Karpas-422 (cell line): ENCODE measurements around the gene PCCA. TPM values are rescaled to one million over a fixed set of nuclear protein-coding genes. Genes with fewer than 3 reads are reported as not detected.

ENCODE experiments used
- DNase-seq: peaks from one replicate; pipeline ENCODE4 v3.0.0-alpha.2; 2015
- H2AFZ ChIP-seq: fragments of 200-600 bp; sonication (generic); 2 replicates; pipeline ENCODE4 v1.6.1; 2014; ENCODE audit warnings: antibody characterized with exemption, low read length, mixed read lengths
- H3K27ac ChIP-seq: fragments of 200-600 bp; sonication (generic); 2 replicates; pipeline ENCODE4 v1.5.1; 2014; ENCODE audit warnings: mild to moderate bottlenecking, low read length, moderate library complexity
- H3K27me3 ChIP-seq: fragments of 200-600 bp; sonication (generic); 2 replicates; pipeline ENCODE4 v1.6.1; 2014; ENCODE audit warnings: low read length, mixed read lengths
- H3K36me3 ChIP-seq: fragments of 200-600 bp; sonication (generic); 2 replicates; pipeline ENCODE4 v1.6.1; 2014; ENCODE audit warnings: low read length, mixed read lengths; ENCODE audit not compliant: insufficient read depth
- H3K4me1 ChIP-seq: fragments of 200-600 bp; sonication (generic); 2 replicates; pipeline ENCODE4 v1.6.1; 2014; ENCODE audit warnings: mild to moderate bottlenecking, low read length, mixed read lengths
- H3K4me2 ChIP-seq: fragments of 200-600 bp; sonication (generic); 2 replicates; pipeline ENCODE4 v1.6.1; 2014; ENCODE audit warnings: low read length, low read depth, mild to moderate bottlenecking; ENCODE audit not compliant: poor library complexity, severe bottlenecking
- H3K4me3 ChIP-seq: fragments of 200-600 bp; sonication (generic); 2 replicates; pipeline ENCODE4 v1.5.1; 2014; ENCODE audit warnings: mild to moderate bottlenecking, antibody characterized with exemption, low read length, mixed read lengths
- H3K79me2 ChIP-seq: fragments of 200-600 bp; sonication (generic); 2 replicates; pipeline ENCODE4 v1.6.1; 2014; ENCODE audit warnings: mild to moderate bottlenecking, low read length, mixed read lengths
- H3K9ac ChIP-seq: fragments of 200-600 bp; sonication (generic); 2 replicates; pipeline ENCODE4 v1.6.0; 2014; ENCODE audit warnings: low read length
- H3K9me2 ChIP-seq: fragments of 200-600 bp; sonication (generic), shearing (Covaris generic); replicated peaks from 2 replicates; pipeline ENCODE4 v1.6.0; 2014; ENCODE audit warnings: mild to moderate bottlenecking, low read length, moderate library complexity; ENCODE audit not compliant: insufficient read depth
- H3K9me3 ChIP-seq: fragments of 300-700, 200-600 bp; sonication (generic); 2 replicates; pipeline ENCODE4 v1.6.1; 2014; ENCODE audit warnings: low read length, mixed read lengths
- H4K20me1 ChIP-seq: fragments of 200-600 bp; sonication (generic); 2 replicates; pipeline ENCODE4 v1.6.1; 2014; ENCODE audit warnings: mild to moderate bottlenecking, antibody characterized with exemption, low read length, low read depth; ENCODE audit not compliant: insufficient read depth
- total RNA-seq: library from RNA; depleted of rRNA; stranded (reverse); fragments of >200 nt; shearing (Covaris generic); gene quantifications from 2 replicates; pipeline ENCODE4 v1.2.3, GENCODE V29; 2014; ENCODE audit warnings: low replicate concordance

PCCA gene
- total RNA-seq, 1 experiment from 2014 or later = 7.0 TPM

DNA sequence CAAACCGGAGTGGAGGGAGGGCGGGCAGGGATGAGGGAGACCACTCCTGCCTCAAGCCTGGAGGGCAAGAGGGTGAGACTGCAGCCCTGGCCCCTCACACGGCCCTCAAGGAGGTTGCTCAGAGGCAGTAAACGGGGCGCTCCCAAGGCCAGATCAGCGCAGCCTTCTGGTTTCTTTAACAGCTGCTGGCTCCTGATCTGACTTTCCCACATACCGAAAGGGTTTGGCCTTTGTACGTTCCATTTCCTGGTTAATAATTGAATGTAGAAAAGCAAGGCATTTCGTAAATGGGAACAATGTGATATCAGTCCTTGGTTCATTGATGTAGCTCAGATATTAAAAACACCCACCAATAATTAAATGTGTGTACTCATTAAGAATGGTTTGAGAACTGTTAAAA, 428.2 kb downstream of the PCCA start:
- H3K4me2 ChIP-seq = no peak overlapping the region
- no peaks in the 10 kb centered on the region for H3K79me2 ChIP-seq
- H2AFZ ChIP-seq = no peak overlapping the region
- no peak overlapping the region for H3K27ac ChIP-seq
- H3K9me2 ChIP-seq = no peaks in the 10 kb centered on the region
- DNase-seq = no peak
- H4K20me1 ChIP-seq = no peaks in the 10 kb centered on the region
- H3K9me3 ChIP-seq = no peaks in the 10 kb centered on the region
- H3K4me3 ChIP-seq = no peak overlapping the region
- H3K4me1 ChIP-seq = no peaks in the 10 kb centered on the region; the same call in 1 of the 2 replicates
- no peaks in the 10 kb centered on the region for H3K36me3 ChIP-seq
- H3K9ac ChIP-seq = no peak overlapping the region
- H3K27me3 ChIP-seq = no peaks in the 10 kb centered on the region

DNA sequence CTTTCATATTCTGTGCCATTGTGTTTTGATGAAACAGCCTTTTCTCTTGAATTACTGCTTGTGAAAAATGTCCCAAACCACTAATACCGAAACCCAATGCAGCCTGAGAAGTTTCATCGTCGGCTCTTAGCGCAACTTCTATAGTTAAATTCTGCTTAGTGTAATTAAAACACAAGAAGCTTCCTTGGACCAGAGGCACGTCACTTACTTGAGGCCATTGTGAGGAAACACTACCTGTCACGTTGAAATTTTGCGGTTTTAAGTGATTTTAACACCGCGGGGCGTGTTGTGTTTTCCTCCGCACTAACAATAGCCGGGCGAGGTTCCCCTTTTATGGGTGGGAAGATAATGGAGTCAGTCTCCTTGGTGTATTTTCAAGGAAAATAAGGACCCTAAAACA, 428.8 kb downstream of the PCCA start:
- no peaks in the 10 kb centered on the region for H3K27me3 ChIP-seq
- H3K9ac ChIP-seq = no peak overlapping the region
- DNase-seq = no peak
- H3K4me2 ChIP-seq = no peak overlapping the region
- no peaks in the 10 kb centered on the region for H3K79me2 ChIP-seq
- no peaks in the 10 kb centered on the region; the same call in 1 of the 2 replicates for H3K4me1 ChIP-seq
- no peak overlapping the region for H3K4me3 ChIP-seq
- H3K9me3 ChIP-seq = no peaks in the 10 kb centered on the region
- no peak overlapping the region for H3K27ac ChIP-seq
- no peaks in the 10 kb centered on the region for H3K36me3 ChIP-seq
- no peak overlapping the region for H2AFZ ChIP-seq
- H4K20me1 ChIP-seq = no peaks in the 10 kb centered on the region
- no peaks in the 10 kb centered on the region for H3K9me2 ChIP-seq

DNA sequence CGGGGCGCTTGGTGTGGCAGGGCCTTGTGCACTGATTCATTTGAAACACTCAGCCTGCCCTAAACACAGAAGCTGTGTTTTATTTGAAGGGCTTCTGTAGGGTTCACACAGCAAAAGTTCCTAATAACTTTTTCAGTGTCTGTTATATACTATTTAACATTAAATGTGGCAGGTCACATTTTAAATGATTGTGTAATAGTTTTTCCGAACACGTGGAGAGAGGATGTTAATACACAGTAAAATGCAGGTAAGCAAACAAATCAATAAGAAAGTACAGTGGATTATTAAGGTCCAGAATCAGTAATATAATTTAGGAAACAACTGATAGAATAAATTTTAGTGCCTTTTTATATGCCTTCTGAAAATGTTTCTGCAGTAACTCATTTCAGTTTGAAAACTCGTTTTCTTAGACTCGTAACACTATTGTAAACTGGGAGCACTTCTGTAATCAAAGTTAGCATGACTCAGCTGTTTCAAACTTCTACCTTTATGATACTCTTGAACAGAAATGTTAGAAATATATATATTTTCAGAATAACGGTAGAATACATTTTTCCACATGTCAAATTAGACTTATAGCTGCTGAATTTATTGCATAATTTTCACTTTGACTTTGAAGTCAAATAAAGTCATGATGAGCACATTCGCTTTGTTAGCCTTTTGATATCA, 429.6 kb downstream of the PCCA start:
- no peak overlapping the region for H3K4me2 ChIP-seq
- H3K36me3 ChIP-seq = no peaks in the 10 kb centered on the region

DNA sequence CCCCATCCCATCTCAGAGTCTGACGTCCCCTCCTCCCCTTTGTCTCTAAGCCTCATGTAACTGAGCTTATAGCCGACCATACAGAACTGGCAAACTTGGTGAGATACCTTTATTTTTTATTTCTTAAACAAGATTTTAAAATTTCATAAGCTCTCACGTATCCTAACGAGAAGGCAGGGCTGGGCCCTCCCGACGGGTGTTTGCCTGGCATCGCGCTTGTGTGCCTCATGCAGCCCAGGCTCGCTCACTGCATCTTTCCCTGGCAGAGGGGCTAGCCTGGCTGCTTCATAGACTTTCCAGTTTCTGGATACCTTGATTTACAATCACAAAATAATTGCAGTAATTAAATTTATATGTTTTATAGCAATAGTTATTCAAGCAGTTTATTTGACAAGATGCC, 430.7 kb downstream of the PCCA start:
- Histone ChIP-seq H3K4me3 (no peak overlapping the region), H2AFZ (no peak overlapping the region), H3K27ac (no peak overlapping the region), H3K79me2 (no peaks in the 10 kb centered on the region), H4K20me1 (no peaks in the 10 kb centered on the region), H3K27me3 (no peaks in the 10 kb centered on the region), H3K4me1 (no peaks in the 10 kb centered on the region; the same call in 1 of the 2 replicates), H3K9ac (no peak overlapping the region), H3K36me3 (no peaks in the 10 kb centered on the region), H3K9me2 (no peaks in the 10 kb centered on the region), H3K4me2 (no peak overlapping the region), H3K9me3 (no peaks in the 10 kb centered on the region)
- DNase-seq = no peak

More for the DNA sequence above, 429.6 kb downstream of the PCCA start:
- Histone ChIP-seq H3K9me2 (no peaks in the 10 kb centered on the region), H3K9me3 (no peaks in the 10 kb centered on the region), H3K27me3 (no peaks in the 10 kb centered on the region), H3K27ac (no peak overlapping the region), H4K20me1 (no peaks in the 10 kb centered on the region), H2AFZ (no peak overlapping the region), H3K79me2 (no peaks in the 10 kb centered on the region), H3K4me1 (no peaks in the 10 kb centered on the region; the same call in 1 of the 2 replicates), H3K4me3 (no peak overlapping the region), H3K9ac (no peak overlapping the region)
- no peak for DNase-seq

DNA sequence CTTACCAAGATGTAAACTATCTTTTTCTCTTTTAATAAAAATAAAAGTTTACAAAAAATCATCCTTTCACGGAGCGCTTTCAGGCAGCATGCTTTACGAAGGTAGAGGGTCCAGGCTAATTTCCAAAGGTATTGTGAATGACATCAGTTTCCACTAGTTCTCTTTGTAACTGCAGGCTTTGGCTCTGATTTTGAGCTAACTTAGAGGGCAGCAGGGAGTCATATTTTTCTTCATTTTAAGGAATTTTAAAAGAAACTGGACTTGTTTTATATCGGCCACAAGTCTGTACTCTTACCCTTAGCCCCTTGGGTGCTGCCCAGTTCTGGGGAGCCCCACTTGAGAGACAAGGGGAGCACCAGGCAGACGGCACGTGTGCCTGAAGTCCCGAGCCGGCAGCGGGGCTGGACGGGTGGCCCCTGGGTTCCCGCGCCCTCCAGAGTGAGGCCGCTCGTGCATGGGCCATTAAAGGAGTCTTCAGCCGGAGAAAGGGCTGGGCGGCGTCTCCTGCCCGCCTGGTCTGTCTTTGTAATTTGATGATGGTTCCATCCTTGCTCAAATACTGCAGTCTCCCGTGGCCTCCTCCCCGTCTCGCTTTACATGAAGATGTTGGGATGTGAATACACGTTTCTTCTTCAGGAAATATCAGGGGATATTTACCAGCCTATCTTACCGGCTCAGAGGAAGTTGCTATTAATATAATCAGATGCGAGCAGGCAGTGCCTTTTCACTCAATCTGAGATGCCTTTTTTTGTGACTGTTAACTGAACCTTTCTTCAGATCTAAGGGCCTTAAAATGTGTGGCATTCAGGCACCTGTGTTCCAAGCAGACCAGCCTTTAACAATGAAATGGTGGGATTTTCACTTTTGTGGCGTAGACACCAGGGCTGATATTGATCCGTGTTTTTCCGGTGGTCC, 432.3 kb downstream of the PCCA start:
- Histone ChIP-seq H3K9ac (no peak overlapping the region), H3K4me1 (no peaks in the 10 kb centered on the region), H3K27ac (no peak overlapping the region), H3K27me3 (no peaks in the 10 kb centered on the region), H3K4me2 (no peak overlapping the region), H3K79me2 (no peaks in the 10 kb centered on the region), H3K9me2 (no peaks in the 10 kb centered on the region), H3K4me3 (no peak overlapping the region), H4K20me1 (no peaks in the 10 kb centered on the region), H3K9me3 (no peaks in the 10 kb centered on the region), H2AFZ (no peak overlapping the region), H3K36me3 (no peaks in the 10 kb centered on the region)
- DNase-seq = no peak

DNA sequence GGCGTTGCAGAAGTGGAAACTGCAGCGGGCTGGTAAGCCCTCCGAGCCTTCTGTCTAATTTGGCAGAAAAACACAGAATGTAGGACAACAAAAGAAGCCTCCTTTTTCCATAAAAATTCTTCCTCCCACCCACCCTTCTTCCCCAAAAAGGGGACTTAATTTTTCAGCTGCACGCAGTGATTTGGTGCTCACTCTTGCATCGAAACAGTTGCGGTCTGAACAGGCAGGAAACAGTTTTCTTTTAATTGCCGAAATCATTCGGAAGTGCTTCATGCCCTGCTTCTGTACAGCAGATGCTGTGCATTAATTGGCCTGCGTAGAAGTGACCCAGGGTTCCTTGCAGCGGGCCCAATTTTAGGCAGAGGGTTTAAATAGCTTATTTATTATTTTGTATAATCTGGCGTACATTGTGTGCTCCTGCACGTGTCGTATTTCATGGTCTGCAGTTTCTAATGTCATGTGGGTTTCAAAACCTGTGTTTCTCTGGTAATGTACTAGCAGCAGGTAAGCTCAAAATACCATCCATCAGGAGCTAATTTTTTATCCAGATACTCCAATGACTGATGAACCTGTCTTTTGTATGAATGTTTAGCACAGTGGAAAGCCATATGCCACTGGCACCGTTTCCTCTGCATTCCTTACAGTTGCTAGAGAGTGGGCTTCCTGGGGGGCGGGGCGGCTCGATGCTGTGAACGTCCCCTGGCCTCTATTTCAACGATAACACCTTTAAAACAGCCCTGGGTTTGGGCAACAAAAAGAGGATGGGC, 433.1 kb downstream of the PCCA start:
- DNase-seq = no peak

DNA sequence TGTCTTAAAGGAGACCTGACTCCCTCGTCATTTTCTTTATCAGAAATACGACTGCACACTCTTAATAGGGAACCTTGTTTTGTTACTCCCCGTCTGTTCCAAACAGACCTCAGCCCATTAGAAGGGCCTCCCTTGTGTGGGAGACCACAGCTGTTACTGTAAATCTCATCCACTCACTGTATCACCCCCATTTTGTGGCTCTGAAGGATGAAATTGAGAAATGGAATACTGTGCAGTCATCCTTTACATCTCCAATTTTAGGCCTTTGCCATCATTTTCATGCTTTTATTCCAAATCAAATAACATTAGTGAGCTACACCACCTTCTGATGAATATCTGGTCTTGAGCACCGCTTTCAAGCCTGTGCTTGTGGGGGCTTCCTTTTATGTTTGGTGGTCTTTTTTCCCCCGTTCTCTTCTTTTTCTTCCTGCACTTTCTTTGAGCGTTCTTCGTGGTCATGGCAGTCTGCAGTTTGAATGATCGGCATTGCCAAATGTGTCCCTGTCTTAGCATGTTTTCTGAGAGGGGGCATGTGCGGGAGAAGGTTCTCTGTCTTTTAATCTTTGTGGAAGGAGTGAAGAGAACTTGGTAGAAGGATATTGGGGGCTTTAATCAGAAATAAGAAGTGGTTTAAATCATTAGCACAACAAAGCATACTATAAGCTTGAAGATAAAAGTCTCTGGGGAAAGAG, 433.9 kb downstream of the PCCA start:
- Histone ChIP-seq H3K4me2 (no peak overlapping the region), H3K4me1 (no peaks in the 10 kb centered on the region), H3K27me3 (no peaks in the 10 kb centered on the region), H3K9ac (no peak overlapping the region), H3K9me3 (no peaks in the 10 kb centered on the region), H2AFZ (no peak overlapping the region), H4K20me1 (no peaks in the 10 kb centered on the region), H3K4me3 (no peak overlapping the region), H3K36me3 (no peaks in the 10 kb centered on the region), H3K9me2 (no peaks in the 10 kb centered on the region), H3K79me2 (no peaks in the 10 kb centered on the region), H3K27ac (no peak overlapping the region)
- no peak for DNase-seq

More for the DNA sequence above, 433.1 kb downstream of the PCCA start:
- Histone ChIP-seq H3K9ac (no peak overlapping the region), H4K20me1 (no peaks in the 10 kb centered on the region), H3K4me2 (no peak overlapping the region), H3K36me3 (no peaks in the 10 kb centered on the region), H3K9me3 (no peaks in the 10 kb centered on the region), H3K4me3 (no peak overlapping the region), H3K79me2 (no peaks in the 10 kb centered on the region), H3K4me1 (no peaks in the 10 kb centered on the region), H3K9me2 (no peaks in the 10 kb centered on the region), H3K27ac (no peak overlapping the region), H2AFZ (no peak overlapping the region), H3K27me3 (no peaks in the 10 kb centered on the region)
